Measurements from ENCODE around the gene ZNF423.

Gene ZNF423

DNA sequence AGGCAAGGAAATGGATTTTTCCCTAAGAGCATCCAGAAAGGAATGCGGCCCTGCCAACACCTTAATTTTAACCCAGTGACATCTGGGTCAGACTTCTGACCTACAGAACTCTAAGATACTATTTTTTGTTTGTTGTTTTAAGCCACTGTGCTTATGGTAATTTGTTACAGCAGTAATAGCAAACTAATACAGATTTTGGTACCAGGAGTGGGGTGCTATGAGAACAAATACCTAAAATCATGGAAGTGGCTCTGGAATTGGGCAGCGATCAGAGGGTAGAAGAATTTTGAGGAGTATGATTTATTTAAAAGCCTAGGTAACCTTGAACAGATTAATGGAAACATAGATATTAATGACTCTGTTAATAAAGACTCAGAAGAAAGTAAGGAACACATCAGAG lies 208.2 kb downstream of the ZNF423 start:
- Histone ChIP-seq H3K27me3 (replicated peaks; ENCODE audit: control insufficient read depth, insufficient read depth, low read length) (no peaks in the 10 kb centered on the region), H3K36me3 (ENCODE audit: control insufficient read depth, insufficient read depth, low read length) (no peaks in the 10 kb centered on the region), H3K4me3 (replicated peaks; ENCODE audit: low read depth, low read length) (no peak overlapping the region)
- no peak for DNase-seq (ENCODE audit: extremely low read depth, insufficient read length)
- TF ChIP-seq, protein P1, sequence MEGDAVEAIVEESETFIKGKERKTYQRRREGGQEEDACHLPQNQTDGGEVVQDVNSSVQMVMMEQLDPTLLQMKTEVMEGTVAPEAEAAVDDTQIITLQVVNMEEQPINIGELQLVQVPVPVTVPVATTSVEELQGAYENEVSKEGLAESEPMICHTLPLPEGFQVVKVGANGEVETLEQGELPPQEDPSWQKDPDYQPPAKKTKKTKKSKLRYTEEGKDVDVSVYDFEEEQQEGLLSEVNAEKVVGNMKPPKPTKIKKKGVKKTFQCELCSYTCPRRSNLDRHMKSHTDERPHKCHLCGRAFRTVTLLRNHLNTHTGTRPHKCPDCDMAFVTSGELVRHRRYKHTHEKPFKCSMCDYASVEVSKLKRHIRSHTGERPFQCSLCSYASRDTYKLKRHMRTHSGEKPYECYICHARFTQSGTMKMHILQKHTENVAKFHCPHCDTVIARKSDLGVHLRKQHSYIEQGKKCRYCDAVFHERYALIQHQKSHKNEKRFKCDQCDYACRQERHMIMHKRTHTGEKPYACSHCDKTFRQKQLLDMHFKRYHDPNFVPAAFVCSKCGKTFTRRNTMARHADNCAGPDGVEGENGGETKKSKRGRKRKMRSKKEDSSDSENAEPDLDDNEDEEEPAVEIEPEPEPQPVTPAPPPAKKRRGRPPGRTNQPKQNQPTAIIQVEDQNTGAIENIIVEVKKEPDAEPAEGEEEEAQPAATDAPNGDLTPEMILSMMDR (IDR thresholded peaks at IDR 0.05; ENCODE audit: insufficient read depth, low read length, poor library complexity, severe bottlenecking), result no peak

- Histone ChIP-seq H3K36me3 (ENCODE audit: control insufficient read depth, insufficient read depth, low read length) (no peaks in the 10 kb centered on the region), H3K4me3 (replicated peaks; ENCODE audit: low read depth, low read length) (no peak overlapping the region), H3K27me3 (replicated peaks; ENCODE audit: control insufficient read depth, insufficient read depth, low read length) (no peaks in the 10 kb centered on the region)
- no peak for DNase-seq (ENCODE audit: extremely low read depth, insufficient read length)
- TF ChIP-seq, protein P1 (IDR thresholded peaks at IDR 0.05; ENCODE audit: insufficient read depth, low read length, poor library complexity, severe bottlenecking), result no peak
These were observed 210.6 kb downstream of the ZNF423 start for GRCh38 chr16:49645263-49645662.

DNA sequence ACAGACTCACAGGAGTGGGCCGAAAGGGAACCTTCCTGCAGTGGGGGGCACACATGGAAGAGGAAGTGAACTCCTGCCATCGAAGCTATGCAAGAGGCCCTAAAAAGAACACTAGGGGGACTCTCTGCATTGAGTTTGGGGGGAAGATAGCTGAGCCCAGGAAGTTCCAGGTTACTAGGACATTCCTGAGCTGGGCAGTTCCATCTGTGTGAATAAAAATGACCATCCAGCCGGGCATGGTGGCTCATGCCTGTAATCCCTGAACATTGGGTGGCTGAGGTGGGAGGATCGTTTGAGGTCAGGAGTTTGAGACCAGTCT lies 211.8 kb downstream of the ZNF423 start:
- DNase-seq (ENCODE audit: extremely low read depth, insufficient read length), result no peak
- Histone ChIP-seq H3K27me3 (replicated peaks; ENCODE audit: control insufficient read depth, insufficient read depth, low read length) (no peaks in the 10 kb centered on the region), H3K36me3 (ENCODE audit: control insufficient read depth, insufficient read depth, low read length) (no peaks in the 10 kb centered on the region), H3K4me3 (replicated peaks; ENCODE audit: low read depth, low read length) (no peak overlapping the region)
- TF ChIP-seq, protein P1 (IDR thresholded peaks at IDR 0.05; ENCODE audit: insufficient read depth, low read length, poor library complexity, severe bottlenecking), result peak; percentile 29

DNA sequence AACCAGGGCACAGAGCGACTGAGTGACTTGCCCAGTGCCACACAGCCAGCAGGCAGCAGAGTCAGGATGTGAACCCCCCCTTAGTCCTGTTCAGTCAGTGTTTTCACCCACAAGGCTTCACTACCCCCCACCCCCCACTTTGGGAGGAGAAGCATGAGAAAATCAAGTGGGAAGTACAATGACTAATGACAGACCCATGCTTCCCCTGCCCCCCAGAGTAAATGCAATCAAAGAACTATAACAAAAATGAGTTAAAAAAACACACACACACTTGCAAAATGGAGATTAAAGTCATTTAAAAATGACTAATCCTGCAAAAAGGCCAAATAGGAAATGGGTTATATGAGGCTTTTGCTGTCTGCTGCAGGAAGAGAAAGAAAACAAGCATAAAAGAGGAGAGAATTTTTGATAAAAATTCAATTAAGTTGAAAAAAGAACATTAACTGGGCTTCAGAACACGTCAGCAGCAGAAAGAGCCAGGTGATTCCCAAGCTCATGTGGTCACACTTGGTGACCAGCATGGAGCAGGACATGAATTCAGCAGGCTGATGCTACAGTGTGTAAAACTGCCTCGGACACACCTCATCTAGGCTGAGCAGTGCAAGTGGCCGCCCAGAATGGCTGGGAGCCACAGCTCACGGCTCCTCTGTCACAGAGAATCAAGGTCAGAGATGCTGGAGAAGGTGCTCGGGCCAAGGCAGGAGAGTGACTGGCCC lies 212.3 kb downstream of the ZNF423 start:
- Histone ChIP-seq H3K27me3 (replicated peaks; ENCODE audit: control insufficient read depth, insufficient read depth, low read length) (no peaks in the 10 kb centered on the region), H3K4me3 (replicated peaks; ENCODE audit: low read depth, low read length) (no peak overlapping the region), H3K36me3 (ENCODE audit: control insufficient read depth, insufficient read depth, low read length) (no peaks in the 10 kb centered on the region)
- no peak for DNase-seq (ENCODE audit: extremely low read depth, insufficient read length)
- TF ChIP-seq, protein P1 (IDR thresholded peaks at IDR 0.05; ENCODE audit: insufficient read depth, low read length, poor library complexity, severe bottlenecking), result no peak

DNA sequence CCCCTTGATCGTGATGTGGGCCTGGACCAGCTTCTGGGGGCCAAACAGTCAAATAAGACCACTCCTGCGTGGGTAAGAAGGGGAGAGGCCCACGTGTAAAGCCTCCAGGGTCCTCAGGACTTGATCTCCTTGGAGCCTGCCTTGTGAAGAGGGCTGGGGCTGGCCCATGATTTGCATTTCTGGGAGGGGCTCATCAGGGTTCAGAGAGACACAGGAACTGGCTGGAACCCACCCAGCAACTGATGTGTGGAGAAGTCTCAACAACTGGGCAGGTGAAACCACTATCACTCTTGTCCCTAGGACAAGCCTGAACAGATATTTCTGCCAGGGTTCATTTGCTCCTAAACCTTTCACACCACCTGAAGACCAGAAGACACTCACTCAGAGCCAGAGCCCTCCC lies 214.7 kb downstream of the ZNF423 start:
- TF ChIP-seq, protein P1 (IDR thresholded peaks at IDR 0.05; ENCODE audit: insufficient read depth, low read length, poor library complexity, severe bottlenecking), result no peak
- H3K27me3 ChIP-seq (replicated peaks; ENCODE audit: control insufficient read depth, insufficient read depth, low read length), result no peaks in the 10 kb centered on the region

GRCh38 chr16:49640581-49640980 lies 215.3 kb downstream of the ZNF423 start:
- no peak for DNase-seq (ENCODE audit: extremely low read depth, insufficient read length)
- Histone ChIP-seq H3K27me3 (replicated peaks; ENCODE audit: control insufficient read depth, insufficient read depth, low read length) (no peaks in the 10 kb centered on the region), H3K36me3 (ENCODE audit: control insufficient read depth, insufficient read depth, low read length) (no peaks in the 10 kb centered on the region), H3K4me3 (replicated peaks; ENCODE audit: low read depth, low read length) (no peak overlapping the region)
- TF ChIP-seq, protein P1 (IDR thresholded peaks at IDR 0.05; ENCODE audit: insufficient read depth, low read length, poor library complexity, severe bottlenecking), result no peak

More for the DNA sequence above, 214.7 kb downstream of the ZNF423 start:
- Histone ChIP-seq H3K4me3 (replicated peaks; ENCODE audit: low read depth, low read length) (no peak overlapping the region), H3K36me3 (ENCODE audit: control insufficient read depth, insufficient read depth, low read length) (no peaks in the 10 kb centered on the region)
- DNase-seq (ENCODE audit: extremely low read depth, insufficient read length), result no peak
